Measurements from ENCODE around the gene DERL2. TPM values are rescaled to one million over a fixed set of nuclear protein-coding genes. Genes with fewer than 3 reads are reported as not detected.
A peak's percentile ranks its signal among the peaks of the same experiment; 100 is the strongest.

DERL2 gene
- total RNA-seq, 3 donors from 2014 or later = 27.2 to 50.1 (median 41.6) TPM

DNA sequence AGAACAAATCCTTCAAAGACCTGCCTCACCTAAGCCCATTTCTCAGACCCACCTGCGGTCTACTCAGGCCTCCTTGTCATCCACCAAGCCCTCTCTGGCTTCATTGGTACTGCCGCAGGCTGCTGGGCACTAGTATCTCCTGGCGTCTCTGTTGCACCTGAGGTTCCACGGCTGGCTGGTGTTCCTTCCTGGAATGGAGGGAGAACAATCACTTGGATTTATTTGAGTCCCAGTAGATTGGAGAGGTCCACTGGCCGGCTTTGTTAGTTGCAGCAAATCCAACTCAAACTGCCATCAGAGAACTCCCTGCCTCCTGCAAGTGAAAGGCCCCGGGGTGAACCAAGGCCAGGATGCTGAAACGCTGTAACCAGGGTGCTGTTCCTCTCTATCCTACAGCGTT is 15.7 kb upstream of the DERL2 start:
- Histone ChIP-seq H3K4me3 (no peak overlapping the region), H3K4me1 (no peaks in the 10 kb centered on the region), H3K36me3 (no peaks in the 10 kb centered on the region), H3K27ac (no peak overlapping the region), H3K9me3 (no peaks in the 10 kb centered on the region), H3K27me3 (peaks cover 0 to 6% of the 10 kb centered on the region in 2 donors)
- no peak for DNase-seq (ENCODE audit: low spot score in 2 of 2)
- intact Hi-C loops (cut with DNase I; ENCODE audit: low total_unique reads) = no loop called here
- TF ChIP-seq, protein P1, sequence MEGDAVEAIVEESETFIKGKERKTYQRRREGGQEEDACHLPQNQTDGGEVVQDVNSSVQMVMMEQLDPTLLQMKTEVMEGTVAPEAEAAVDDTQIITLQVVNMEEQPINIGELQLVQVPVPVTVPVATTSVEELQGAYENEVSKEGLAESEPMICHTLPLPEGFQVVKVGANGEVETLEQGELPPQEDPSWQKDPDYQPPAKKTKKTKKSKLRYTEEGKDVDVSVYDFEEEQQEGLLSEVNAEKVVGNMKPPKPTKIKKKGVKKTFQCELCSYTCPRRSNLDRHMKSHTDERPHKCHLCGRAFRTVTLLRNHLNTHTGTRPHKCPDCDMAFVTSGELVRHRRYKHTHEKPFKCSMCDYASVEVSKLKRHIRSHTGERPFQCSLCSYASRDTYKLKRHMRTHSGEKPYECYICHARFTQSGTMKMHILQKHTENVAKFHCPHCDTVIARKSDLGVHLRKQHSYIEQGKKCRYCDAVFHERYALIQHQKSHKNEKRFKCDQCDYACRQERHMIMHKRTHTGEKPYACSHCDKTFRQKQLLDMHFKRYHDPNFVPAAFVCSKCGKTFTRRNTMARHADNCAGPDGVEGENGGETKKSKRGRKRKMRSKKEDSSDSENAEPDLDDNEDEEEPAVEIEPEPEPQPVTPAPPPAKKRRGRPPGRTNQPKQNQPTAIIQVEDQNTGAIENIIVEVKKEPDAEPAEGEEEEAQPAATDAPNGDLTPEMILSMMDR (IDR thresholded peaks at IDR 0.05) = no peak
- no peak for TF ChIP-seq POLR2A (IDR thresholded peaks at IDR 0.05)
- no peak for TF ChIP-seq POLR2AphosphoS5 (IDR thresholded peaks at IDR 0.05)

DNA sequence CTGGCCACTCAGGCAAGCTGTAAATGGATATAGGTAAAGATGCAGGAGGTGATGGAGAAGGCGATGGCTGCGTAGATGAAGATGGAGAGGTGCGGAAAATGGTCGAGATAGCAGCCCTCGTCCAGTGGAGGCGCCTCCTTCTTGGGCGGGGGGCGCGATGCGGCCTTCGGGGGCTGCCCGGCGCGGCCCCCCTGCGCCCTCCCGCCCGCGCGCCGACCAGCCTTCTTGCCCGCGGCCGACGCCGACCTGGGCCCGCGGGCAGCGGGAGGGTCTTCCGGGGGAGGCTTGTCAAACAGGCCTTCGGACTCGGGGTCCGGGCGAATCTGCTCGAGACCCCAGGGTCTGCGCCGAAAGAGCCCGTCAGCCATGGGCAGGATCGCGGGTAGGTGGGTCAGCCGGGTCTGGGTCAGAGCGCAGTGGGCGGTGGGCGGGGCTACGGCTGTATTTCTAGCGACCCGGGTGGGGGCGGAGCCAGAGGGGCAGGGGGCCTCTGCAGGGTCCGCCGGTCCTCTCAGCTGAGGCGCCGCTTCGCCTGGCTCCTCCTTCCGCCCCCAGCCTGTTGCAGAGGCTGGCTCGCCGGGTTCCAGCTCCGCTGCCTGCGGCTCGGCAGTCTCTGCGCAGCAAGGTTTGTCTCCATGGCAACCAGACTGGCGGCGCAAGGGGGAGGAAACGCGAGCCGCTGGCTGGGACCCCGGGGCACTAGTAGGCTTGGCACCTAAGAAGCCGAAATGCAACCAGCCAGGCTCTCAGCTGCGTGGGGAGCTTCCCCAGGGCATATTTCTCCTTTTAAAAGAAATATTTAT is 14.8 kb upstream of the DERL2 start:
- DNase-seq (ENCODE audit: low spot score in 2 of 2) = peak; percentile 56 to 67
- no peaks in the 10 kb centered on the region for H3K9me3 ChIP-seq
- H3K36me3 ChIP-seq = no peaks in the 10 kb centered on the region
- H3K4me3 ChIP-seq = peak overlapping the region; percentile 49 to 70 (median 69)
- H3K27me3 ChIP-seq = peaks cover 0 to 6% of the 10 kb centered on the region in 2 donors
- H3K27ac ChIP-seq = peak overlapping the region; percentile 48 to 68
- TF ChIP-seq POLR2AphosphoS5 (IDR thresholded peaks at IDR 0.05) (no peak), POLR2A (IDR thresholded peaks at IDR 0.05) (no peak)
- TF ChIP-seq, protein P1 (IDR thresholded peaks at IDR 0.05) = no peak
- no peaks in the 10 kb centered on the region for H3K4me1 ChIP-seq
- intact Hi-C loops (cut with DNase I; ENCODE audit: low total_unique reads) = no loop called here

DNA sequence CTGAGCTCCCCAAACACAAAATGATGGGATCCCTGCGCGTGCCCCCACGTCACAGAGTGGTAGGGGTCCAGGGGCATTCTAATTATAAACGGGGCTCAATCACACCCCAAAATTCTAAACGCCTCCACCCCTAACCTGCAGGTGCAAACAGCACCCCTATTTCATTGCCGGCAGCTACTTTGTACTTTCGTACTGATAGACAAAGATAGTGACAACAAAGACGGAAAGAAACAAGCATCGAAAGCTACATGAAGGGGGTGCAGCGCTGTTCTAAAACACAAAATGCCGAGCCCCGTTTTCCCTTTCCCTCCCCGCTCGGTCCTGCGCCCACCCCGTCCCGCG is 14.2 kb upstream of the DERL2 start:
- no peak for TF ChIP-seq POLR2A (IDR thresholded peaks at IDR 0.05)
- TF ChIP-seq, protein P1 (IDR thresholded peaks at IDR 0.05) = no peak
- no peak for TF ChIP-seq POLR2AphosphoS5 (IDR thresholded peaks at IDR 0.05)
- peak overlapping the region; percentile 49 to 70 (median 69) for H3K4me3 ChIP-seq
- H3K27me3 ChIP-seq = peaks cover 0 to 6% of the 10 kb centered on the region in 2 donors
- no peaks in the 10 kb centered on the region for H3K9me3 ChIP-seq
- no peaks in the 10 kb centered on the region for H3K36me3 ChIP-seq
- intact Hi-C loops (cut with DNase I; ENCODE audit: low total_unique reads) = no loop called here
- H3K27ac ChIP-seq = peak overlapping the region; percentile 48 to 68
- no peak for DNase-seq (ENCODE audit: low spot score in 2 of 2)
- no peaks in the 10 kb centered on the region for H3K4me1 ChIP-seq

DNA sequence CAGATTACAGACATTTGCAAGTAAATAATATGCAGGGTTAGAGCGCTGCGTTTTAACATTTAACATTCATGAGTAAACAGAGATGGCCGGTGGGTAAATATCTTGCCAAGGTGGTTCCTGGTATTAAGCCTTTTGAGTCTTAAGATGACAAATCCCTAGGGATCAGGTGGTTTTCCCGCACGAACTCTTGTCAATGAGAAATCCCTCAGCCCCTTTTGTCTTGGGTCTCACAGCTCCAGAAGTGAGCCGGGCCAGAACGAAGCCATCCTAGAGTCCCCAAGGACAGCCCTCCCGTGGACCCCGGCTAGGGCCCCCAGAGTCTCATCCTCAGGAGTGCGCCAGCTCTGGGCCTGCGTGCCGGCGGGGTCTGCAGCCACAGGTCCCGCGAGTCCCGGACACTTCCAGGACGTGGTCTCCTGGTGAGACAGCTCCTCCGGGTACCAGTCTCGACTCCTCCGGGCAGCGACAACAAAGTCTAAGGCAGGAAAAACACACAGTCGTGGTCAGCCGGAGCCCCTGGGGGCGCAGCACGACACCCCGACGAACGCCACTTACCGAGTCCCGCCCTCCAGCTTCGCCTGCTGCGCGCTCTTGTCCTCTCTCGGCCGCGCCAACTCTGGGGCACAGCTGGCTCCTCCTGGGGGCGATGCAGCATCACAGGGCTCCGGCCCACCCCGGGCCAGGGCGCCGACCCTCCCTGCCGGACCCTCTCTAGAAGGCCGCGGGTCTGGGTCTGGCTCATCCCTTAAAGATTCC is 13.7 kb upstream of the DERL2 start:
- peak overlapping the region; percentile 49 to 70 (median 69) for H3K4me3 ChIP-seq
- DNase-seq (ENCODE audit: low spot score in 2 of 2) = no peak
- H3K4me1 ChIP-seq = no peaks in the 10 kb centered on the region
- no peak for TF ChIP-seq POLR2AphosphoS5 (IDR thresholded peaks at IDR 0.05)
- TF ChIP-seq, protein P1 (IDR thresholded peaks at IDR 0.05) = no peak
- TF ChIP-seq POLR2A (IDR thresholded peaks at IDR 0.05) = no peak
- peaks cover 0 to 6% of the 10 kb centered on the region in 2 donors for H3K27me3 ChIP-seq
- H3K36me3 ChIP-seq = no peaks in the 10 kb centered on the region
- intact Hi-C loops (cut with DNase I; ENCODE audit: low total_unique reads) = no loop called here
- H3K27ac ChIP-seq = no peak overlapping the region
- H3K9me3 ChIP-seq = no peaks in the 10 kb centered on the region

DNA sequence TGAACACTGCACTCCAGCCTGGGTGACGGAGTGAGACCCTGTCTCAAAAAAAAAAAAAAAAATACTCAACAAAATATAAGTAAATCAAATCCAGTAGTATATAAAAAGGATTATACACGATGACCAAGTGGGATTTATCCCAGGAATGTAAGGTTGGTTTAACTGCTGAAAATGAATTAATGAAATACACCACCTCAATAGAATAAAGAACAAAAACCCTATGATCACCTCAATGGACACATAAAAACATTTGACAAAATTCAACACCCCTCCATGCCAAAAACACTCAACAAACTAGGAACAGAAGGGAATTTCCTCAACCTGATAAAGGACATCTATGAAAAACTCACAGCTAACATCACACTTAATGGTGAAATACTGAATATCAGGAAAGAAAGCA is 7.0 kb upstream of the DERL2 start:
- TF ChIP-seq POLR2A (IDR thresholded peaks at IDR 0.05) (no peak), POLR2AphosphoS5 (IDR thresholded peaks at IDR 0.05) (no peak)
- TF ChIP-seq, protein P1 (IDR thresholded peaks at IDR 0.05) = no peak

More for the DNA sequence above, 7.0 kb upstream of the DERL2 start:
- Histone ChIP-seq H3K4me1 (no peaks in the 10 kb centered on the region), H3K9me3 (no peaks in the 10 kb centered on the region), H3K27ac (no peak overlapping the region), H3K4me3 (no peak overlapping the region), H3K27me3 (no peaks in the 10 kb centered on the region), H3K36me3 (no peaks in the 10 kb centered on the region)
- DNase-seq (ENCODE audit: low spot score in 2 of 2) = no peak
- intact Hi-C loops (cut with DNase I; ENCODE audit: low total_unique reads) = no loop called here

Data from breast epithelium (tissue), 4 donors.